Inflammatory macrophage (primary cell): ENCODE measurements around the gene SLC15A1.
"Not testable (repeated sequence)": the region's sequence is repeated elsewhere in the genome, so short reads cannot be mapped to it uniquely, and the experiment has no call there.

Experiments used
- DNase-seq, 2 donors: peaks; one replicate each; pipeline ENCODE4 v3.0.0-alpha.2; 2020 to 2022

The SLC15A1 gene

DNA sequence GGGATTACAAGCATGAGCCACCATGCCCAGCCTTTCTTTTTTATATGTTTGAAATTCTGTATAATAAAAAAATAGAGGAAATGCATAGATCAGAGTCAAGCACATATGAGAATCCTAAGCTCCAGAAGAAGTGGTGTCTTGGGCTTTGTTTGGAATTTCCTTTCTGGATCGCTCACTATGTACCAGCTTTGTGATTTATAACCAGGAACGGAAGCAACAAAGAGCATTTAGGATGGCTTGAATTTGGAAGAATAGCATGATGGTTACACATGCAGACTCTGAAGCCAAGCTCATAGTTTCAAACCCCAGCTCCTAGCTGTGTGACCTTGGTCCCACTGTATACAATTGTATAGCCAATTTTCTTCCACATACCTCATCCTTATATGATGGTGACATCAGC, 28.0 kb upstream of the SLC15A1 start:
- no peak for DNase-seq

DNA sequence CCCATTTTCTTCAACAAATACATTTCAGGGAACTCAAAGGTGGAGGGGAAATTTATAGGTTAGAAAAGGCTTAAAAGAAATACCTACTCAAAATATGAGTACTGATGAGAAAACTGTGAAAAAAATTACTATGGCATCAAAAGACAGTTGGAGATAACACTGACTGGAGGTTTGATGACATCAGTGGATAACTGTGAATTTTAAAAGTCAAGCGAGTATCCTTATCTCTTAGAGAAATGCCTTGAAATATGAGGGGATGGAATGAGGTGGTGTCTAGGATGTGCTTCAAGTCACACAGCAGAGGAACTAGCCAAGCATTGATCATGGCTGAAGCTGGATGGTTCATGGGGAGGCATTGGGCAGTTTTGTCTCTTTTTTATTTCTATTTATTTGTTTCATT, 27.2 kb upstream of the SLC15A1 start:
- no peak for DNase-seq

DNA sequence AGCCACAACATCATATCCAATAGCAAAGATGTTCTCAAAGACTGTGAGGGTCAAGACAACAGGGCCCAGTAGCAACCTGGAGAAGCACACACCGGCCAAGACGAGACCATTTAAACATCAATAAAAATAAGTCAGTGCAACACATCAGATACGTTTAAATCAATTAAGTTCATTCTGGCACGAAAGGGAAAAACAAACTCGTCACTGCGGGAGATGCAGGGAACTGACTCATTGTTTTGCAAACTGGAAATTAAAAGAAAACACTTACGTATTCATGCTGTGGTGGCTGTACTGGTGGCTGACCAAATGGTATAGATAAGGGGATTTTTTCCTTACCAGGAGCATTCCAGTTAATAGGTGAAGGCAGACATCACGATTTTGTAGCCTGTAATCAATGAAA, 26.3 kb upstream of the SLC15A1 start:
- DNase-seq = no peak

DNA sequence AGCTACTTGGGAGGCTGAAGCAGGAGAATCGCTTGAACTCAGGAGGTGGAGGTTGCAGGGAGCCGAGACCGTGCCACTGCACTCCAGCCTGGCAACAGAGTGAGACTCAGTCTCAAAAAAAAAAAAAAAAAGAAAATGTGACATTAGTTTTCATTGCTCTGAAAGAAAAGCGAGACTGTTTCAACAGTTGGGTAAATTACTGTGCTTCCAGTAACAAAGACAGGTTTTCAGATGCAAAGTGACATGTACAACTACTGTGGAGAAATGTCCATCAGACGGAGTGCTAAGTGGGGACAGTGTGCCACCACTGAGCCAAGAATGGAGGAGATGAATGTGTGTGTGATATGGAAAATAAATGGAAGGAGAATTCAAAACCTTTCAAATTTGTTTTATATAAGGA, 24.2 kb upstream of the SLC15A1 start:
- DNase-seq = no peak

DNA sequence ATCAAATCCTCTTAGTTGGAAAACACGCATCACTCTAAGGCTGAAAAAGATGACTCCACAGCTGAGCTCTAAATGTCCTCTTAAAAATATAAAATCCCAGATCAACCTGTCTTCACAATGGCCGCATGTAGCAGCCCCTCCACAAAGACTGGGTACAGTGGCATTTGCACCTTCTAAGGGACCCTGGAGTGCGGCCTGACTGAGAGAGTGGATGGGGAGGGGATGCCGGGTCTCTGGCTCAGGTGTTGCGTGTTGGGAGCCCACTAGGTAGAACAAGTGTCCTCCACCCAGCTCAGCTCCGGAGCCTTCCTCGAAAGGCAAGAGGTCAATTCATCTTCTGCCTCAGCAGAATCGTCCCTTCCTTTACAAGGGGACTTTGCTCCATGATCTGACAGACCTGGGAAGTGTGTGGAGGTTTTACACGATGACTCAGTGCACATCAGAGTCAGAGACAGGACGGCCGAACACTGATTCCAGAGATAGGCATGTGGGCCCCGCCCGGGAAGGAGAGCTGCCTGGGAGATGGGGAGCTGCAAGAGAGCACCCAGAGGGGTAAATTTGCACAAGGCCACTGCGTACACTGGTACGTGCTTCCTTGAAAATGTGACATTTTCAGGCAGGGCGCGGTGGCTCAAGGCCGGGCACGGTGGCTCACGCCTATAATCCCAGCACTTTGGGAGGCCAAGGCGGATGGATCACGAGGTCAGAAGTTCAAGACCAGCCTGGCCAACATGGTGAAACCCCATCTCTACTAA, 23.5 kb upstream of the SLC15A1 start:
- DNase-seq = no peak

DNA sequence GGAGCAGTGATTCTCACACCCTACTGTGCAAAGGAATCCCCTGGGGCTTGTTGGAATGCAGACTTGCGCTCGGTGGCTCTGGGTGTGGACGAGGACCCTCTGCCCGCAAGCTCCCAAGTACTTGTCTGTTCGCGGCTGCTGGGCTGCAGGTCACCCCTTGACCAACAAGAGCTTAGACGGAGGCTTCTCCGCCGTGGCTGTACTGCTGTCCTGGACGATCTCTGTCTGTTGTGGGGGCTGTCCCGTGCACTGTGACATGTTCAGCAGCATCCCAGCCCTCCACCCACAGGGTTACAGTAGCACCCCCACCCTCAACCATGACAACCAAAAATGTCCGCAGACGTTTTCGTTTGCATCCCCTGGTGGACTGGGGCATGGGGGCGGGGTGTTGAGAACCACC, 22.9 kb upstream of the SLC15A1 start:
- DNase-seq = no peak

DNA sequence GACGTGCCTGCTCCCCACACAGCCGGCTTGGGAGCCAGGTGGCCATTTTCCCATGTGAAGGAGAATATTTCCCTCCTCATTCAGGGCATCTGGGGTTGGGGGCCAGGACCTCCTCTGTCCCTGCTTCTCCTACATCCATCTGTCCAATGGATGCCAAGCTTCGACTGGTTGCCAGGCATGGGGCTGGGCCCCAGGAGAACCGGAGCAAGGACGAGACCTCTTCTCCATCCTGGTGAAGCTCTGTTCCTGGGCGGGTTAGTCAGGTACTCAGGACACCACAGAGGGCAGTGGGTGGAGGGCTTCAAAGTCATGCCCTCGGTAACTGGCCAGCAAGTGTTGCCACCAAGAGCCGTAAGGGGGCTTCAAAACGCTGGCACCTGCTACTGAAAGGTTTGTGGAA, 22.3 kb upstream of the SLC15A1 start:
- DNase-seq = no peak

DNA sequence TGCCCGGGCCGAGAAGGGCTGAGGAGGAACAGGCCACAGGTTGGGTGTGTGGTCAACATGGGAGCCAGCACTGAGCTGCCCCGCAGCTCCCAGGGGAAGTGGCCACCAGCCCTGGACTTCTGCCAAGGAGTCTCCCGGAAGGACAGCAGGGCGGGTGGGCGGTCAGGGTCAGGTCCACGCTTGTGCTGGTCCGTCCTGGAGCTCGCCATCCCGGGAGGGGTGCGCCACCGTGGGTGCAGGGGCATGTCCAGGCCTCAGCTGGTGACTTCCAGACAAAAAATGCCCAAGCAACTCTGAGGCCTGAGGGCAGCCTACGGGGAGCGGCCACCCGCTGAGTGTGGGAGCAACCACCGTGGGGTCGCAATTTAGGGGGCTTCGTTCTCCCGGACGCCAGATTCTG, 21.4 kb upstream of the SLC15A1 start:
- no peak for DNase-seq

DNA sequence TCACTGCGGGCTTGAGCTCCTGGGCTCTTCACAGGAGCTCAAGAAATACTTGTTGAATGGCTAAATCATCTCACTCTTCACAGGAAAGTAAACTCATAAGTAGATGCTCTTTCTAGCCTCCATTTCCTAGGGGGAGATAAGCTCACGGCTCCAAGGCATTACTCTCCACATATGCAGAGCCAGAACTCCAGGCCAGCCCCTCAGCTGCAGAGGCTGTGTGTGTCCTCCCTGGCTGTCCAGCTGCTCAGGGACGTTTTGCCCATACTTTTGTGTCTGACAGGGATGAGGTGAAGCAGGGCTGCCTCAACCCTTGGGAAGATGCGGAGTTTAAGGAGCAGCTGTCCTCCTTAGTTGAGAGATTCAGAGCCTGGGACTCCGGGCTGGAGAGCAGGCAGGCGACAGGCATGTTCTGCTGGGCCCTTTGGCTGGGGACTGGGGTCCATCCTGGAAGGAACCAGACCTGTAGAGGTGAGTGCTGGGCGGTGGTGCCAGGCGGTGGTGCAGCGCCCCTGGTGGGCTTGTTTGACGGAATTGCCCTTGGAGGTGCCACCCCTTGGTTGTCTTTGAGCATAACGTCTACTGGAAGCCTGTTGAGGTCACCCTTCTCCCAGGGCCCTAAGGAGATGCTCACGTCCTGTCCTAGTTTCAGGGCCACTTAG, 20.5 kb upstream of the SLC15A1 start:
- no peak for DNase-seq

DNA sequence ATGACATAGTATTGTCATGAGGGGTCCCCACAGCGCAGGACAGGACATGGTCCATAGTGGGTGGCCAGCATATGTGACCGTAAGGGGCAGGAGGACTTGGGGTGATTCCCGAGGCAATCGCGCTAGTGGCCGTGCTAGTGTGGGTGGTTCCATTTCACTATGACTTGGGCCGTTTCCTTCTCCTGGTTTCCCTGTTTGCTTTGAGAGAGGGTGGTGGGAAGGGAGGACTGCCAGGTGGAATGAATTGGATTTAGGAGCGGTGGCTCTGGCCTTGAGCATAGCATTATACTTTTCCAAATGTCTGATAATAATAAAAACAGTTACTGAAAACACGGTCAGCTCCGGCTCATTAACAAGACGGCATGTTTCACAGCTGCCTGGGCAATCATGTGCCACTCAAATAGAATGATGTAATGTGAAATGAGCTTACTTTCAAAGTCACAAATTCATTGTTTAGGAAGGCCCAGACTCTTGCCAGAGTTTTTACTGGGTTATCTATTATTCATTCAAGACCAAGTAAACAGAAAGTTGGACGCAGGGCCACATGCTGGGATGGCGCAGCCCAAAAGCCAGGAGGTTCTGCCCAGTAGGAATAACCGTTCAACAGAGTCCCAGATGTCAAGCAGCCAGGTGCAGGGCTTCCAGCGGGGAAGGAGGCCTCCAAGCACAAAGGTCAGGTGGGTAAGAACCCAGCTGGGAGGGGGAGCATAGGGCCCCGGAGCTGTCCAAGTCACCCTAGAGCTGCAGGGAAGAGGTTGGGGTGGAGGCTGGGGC, 19.6 kb upstream of the SLC15A1 start:
- no peak for DNase-seq

DNA sequence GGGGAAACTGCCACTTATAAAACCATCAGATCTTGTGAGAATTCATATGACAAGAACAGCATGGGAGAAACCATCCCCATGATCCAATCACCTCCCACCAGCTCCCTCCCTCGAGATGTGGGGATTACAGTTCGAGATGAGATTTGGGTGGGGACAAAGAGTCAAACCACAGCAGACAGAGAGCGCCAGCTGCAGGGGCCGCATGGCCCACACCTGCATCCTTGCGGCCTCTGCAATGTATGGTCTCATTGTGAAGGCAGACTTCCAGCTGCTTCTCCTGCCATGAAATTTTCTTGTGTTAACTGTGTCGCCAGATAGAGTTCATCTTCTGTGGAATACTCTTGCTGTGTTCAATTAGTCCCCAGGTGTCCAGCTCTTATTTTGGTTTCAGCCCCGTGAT, 17.3 kb upstream of the SLC15A1 start:
- no peak for DNase-seq

DNA sequence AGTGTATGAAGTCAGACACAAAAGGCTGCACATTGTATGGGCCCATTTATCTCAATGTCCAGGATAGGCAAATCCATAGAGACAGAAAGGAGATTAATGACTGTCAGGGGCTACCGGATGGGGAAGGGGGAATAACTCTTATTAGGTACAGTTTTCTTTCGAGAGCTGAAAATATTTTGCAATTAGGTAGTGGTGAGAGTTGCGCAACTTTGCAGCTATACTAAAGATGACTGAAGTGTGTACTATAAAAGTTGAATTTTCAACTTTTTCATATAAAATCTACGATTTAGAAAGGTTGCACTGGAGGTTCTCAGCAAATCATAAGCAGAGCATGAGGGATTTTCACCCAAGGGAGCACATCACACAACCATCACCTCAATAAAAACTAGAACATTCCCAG, 16.1 kb upstream of the SLC15A1 start:
- no peak for DNase-seq

DNA sequence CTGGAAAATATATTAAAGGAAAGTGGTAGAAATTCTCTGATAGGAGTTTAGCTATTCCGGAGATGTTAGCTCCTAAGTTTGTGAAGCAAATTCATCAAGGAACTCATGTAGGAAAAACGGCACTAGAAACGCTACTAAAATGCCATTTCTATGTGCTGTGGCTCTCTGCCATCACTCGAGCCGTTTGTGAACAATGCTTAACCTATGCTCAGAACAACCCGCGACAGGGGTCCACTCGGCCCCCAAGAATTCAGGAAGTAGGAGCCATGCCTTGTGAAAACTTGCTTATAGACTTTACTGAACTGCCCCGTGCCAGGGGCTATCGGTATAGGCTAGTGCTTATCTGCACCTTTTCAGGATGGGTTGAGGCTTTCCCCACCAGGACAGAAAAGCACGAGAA, 14.2 kb upstream of the SLC15A1 start:
- no peak for DNase-seq

DNA sequence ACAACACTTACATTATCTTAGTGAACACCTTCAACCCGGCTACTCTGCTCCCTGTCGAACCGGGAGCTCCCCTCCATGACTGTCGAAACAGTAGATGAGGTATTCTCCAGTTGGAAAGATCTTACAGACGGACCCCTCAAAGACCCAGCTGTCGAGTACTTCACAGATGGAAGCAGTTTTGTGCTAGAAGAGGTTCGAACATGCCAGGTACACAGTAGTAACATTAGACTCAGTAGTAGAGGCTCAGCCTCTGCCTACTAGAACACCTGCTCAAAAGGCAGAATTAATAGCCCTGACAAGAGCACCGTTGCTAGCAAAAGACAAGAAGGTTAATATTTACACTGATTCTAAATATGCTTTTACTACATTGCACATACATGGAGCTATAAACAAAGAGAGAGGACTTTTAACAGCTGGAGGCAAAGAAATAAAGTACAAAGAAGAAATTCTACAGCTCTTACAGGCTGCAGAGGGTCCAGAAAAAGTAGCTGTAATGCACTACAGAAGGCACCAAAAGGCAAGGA, 13.6 kb upstream of the SLC15A1 start:
- DNase-seq = no peak

DNA sequence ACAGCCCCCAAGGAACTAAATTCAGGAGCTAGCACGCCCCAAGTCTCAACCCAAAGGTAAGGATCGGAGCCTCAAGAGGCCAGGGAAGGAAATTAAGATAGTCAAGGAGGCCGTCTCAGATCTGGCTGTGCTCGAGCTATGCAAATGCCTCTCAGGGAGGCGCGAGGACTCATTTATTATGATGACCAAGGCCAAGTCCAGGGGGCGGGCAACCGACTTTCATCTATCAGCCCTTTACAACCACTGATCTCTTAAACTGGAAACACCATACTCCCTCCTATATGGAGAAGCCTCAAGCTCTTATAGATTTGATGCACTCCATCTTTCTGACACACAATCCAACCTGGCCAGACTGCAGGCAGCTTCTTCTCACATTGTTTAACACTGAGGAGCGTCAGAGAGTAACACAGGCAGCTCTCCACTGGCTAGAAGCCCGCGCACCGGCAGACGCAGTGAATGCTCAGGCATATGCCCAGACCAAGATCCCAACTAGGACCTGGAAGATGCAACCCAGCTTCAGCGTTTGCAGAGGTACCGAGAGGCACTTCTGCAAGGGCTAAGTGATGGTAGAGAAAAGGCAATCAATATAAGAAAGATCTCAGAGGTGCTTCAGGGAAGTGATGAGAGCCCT, 9.6 kb upstream of the SLC15A1 start:
- no peak for DNase-seq

DNA sequence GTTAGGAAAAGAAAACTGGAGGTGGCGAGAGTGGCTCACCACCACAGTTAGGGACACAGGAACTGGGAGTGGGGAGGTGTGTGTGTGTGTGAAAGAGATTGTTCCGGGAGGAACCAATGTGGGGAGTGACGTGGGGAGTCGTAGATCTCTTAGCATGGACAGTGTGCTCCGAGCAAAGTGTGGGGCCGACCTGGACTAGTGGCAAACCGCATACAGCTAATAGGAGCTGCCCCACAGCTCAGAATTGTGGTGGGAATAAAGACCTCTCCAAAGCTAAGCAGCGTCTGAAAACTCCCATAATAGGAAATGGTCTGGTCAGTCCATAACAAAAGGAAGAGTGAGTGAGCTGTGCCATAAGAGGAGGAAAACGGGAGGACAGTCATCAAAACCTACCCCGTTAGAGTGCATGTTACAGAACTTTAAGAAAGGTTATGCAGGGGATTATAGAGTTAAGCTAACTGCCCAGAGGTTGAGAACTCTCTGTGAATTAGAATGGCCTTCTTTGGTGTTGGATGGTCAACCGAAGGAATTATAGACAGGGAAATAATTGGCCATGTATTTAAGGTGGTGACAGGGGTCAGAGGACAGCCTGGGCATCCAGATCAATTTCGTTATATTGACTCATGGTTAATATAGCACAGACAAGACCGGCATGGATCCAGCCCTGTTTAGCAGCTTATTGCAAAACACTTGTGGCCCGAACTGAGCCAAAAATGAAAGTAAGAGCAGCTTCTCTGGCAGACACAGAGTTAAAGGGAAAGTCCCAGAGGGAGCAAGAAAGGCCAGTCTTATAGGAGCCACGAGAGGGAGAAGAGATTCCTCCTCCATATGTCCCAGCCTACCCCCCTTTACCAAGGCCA, 8.9 kb upstream of the SLC15A1 start:
- DNase-seq = no peak

DNA sequence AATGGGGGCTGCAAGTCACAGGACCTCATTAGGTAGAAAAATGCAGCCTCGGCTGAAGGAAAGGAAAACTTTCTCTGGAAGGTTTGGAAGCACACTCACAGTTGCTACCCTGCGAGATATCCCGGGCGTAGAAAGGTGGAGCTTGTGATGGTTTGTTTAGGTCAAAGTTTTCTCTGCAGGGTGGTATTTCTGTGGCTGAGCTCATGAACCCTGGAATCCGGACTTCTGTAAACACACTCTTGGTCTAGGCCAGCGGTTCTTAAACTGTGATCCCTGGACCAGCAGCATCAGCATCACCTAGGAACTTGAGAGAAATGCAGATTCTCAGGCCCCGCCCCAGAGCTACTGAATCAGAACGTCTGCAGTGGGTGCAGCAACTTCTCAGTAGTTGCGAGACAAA, 3.3 kb upstream of the SLC15A1 start:
- DNase-seq = no peak

DNA sequence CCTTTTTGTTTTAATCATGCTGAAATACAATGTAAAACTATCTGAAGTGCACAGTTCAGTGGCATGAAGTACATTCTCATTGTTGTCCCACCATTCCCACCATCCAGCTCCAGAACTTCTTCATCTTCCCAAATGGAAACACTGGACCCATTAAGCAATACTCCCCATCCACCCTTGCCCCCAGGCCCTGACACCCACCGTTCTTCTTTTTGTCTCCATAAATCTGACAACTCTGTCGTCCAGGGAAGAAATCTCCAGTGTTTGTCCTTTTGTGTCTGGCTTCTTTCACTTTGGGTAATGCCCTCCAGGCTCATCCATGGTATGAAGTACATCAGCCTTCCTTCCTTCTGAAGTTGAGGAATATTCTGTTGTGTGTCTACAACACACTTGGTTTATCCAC, 2.6 kb upstream of the SLC15A1 start:
- DNase-seq = no peak

DNA sequence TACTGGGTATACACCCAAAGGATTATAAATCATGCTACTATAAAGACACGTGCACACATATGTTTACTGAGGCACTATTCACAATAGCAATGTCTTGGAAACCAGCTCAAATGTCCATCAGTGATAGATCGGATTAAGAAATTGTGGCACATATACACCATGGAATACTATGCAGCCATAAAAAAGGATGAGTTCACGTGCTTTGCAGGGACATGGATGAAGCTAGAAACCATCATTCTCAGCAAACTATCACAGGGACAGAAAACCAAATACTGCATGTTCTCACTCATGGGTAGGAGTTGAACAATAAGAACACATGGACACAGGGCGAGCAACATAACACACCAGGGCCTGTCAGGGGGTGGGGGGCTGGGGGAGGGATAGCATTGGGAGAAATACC, 2.0 kb upstream of the SLC15A1 start:
- DNase-seq = not testable (repeated sequence)

DNA sequence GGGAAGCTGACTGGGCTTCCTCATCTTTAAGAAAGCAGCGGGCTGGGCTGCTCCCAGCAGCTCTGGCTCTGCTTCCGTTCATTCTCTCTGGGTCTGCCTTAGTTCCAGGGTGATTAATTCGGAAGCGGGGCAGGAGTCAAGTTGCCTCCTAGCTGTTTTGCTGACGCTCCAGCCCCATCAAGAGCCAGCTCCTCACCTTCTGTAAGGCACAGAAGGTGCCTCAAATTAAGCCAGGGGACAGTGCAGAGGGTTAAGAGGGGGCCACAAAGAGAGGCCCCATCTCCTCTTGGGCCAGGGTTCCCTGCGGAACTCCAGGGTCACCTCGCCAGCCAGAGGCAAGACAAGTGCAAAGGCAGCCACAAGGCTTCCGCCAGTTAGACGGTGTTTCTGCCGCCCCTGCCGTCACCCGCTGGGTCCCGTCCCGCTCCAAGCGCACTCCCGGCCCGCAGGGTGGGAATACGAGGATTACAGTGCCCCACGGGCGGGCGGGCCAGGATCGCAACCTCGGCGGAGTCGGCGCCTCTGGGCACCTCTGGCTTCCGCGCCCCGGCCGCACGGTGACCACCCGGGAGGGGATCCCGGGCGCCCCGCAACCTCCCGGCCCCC, 508 bp downstream of the SLC15A1 start:
- no peak for DNase-seq

DNA sequence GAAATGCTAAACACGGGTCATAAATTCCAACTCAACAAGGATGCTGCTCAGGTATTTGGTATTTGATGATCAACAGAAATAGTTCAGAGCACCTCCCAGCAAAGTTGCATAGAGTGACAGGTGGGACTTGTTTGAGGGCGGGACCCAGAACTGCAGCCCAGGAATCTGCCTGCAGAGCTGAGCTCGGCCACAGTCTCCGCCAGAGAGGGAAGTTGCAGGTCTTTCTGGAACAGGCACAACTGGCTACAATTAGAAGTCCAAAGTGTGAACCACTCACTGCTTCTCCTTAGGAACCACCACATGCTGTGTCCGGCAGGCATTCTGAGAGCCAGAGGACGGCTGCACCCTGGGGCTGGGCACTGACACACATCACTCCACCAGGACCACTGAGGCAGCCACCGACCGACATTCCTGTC, 1.1 kb downstream of the SLC15A1 start:
- DNase-seq = no peak

DNA sequence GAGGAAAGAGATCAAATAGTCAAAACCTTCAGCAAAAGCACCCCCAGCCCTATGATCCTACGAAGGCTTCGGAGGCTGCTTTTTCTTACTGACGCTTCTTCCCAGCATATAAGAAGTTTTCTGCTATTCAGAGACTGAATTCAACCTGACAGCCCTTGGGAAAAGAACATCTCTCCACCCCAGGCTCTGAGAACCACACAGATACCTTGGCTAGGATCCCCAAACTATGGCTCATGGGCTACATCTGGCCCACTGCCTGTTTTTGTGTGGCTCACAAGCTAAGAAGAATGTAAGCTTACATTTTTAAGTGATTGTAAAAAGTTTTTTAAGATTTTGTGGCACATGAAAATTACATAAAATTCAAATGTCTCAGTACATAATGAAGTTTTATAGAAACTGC, 3.0 kb downstream of the SLC15A1 start:
- DNase-seq = no peak
